Measurements from ENCODE around the gene PPP1R11. TPM values are rescaled to one million over a fixed set of nuclear protein-coding genes. Genes with fewer than 3 reads are reported as not detected.

PPP1R11 gene
- total and polyA plus RNA-seq, 2 of the 13 experiments (the other 11 are each of a cell fraction or from before 2014, with no cell fraction given): 32.1 to 58.9 TPM

DNA sequence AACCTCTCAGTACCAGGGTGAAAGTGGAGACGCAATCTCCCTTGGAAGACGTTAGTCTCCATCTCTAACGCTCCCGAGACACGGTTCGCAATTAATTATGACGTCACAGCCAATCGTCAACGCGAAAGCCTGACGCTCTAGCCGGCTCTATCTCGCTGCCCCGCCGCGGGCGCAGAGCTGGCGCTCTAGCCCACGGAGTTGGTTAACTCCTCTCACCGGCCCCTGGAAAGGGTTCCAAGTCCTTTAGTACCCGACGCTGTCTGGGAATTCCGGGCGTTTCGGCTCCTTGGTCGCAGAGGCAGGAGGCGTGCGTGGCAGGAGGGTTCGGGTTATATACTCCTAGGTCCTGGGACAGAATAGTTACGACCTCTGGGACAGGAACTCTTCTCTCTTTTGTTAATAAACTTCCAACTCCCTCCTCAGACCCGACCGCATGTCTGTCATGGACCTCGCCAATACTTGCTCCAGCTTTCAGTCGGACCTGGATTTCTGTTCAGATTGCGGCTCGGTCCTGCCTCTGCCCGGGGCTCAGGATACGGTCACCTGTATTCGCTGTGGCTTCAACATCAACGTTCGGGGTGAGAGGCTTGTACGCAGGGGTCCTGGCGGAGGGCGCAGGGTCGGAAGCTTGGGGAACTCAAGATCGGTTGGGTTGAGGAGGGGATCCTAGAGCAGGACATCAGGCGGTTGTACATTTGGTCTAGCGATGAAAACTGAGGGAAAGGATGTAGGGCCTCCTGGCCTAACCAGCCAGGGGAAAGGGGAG is 5.7 kb upstream of the PPP1R11 start, which contains the start of gene POLR1H (continued):
- TF ChIP-seq, protein P1, sequence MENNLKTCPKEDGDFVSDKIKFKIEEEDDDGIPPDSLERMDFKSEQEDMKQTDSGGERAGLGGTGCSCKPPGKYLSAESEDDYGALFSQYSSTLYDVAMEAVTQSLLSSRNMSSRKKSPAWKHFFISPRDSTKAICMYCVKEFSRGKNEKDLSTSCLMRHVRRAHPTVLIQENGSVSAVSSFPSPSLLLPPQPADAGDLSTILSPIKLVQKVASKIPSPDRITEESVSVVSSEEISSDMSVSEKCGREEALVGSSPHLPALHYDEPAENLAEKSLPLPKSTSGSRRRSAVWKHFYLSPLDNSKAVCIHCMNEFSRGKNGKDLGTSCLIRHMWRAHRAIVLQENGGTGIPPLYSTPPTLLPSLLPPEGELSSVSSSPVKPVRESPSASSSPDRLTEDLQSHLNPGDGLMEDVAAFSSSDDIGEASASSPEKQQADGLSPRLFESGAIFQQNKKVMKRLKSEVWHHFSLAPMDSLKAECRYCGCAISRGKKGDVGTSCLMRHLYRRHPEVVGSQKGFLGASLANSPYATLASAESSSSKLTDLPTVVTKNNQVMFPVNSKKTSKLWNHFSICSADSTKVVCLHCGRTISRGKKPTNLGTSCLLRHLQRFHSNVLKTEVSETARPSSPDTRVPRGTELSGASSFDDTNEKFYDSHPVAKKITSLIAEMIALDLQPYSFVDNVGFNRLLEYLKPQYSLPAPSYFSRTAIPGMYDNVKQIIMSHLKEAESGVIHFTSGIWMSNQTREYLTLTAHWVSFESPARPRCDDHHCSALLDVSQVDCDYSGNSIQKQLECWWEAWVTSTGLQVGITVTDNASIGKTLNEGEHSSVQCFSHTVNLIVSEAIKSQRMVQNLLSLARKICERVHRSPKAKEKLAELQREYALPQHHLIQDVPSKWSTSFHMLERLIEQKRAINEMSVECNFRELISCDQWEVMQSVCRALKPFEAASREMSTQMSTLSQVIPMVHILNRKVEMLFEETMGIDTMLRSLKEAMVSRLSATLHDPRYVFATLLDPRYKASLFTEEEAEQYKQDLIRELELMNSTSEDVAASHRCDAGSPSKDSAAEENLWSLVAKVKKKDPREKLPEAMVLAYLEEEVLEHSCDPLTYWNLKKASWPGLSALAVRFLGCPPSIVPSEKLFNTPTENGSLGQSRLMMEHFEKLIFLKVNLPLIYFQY (CRISPR knock-in tag; IDR thresholded peaks at IDR 0.05; ENCODE audit: borderline replicate concordance): peak; percentile 66; the same call in 1 of the 2 replicates
- TF ChIP-seq EHMT2 (IDR thresholded peaks at IDR 0.05; ENCODE audit: borderline replicate concordance, low read depth, low read length): no peak
- peak; percentile 93 for TF ChIP-seq DR1 (CRISPR knock-in tag; IDR thresholded peaks at IDR 0.05)
- TF ChIP-seq CBX5 (CRISPR knock-in tag; IDR thresholded peaks at IDR 0.05; ENCODE audit: borderline replicate concordance): peak; percentile 97
- TF ChIP-seq RCOR2 (CRISPR knock-in tag; IDR thresholded peaks at IDR 0.05): peak; percentile 58; the same call in 1 of the 2 replicates
- TF ChIP-seq RFXANK (CRISPR knock-in tag; IDR thresholded peaks at IDR 0.05): peak; percentile 87; the same call in 1 of the 2 replicates
- 0 out of 2 replicates have a peak, but pooled peaks have one; percentile 24 for TF ChIP-seq ZNF660 (CRISPR knock-in tag; IDR thresholded peaks at IDR 0.05; ENCODE audit: borderline replicate concordance, low read depth)
- peak; percentile 67; the same call in 1 of the 2 replicates for TF ChIP-seq LBX2 (CRISPR knock-in tag; IDR thresholded peaks at IDR 0.05; ENCODE audit: borderline replicate concordance)
- TF ChIP-seq GATA4 (IDR thresholded peaks at IDR 0.05; ENCODE audit: borderline replicate concordance, low read depth): peak; percentile 64; the same call in 1 of the 2 replicates
- peak; percentile 91; the same call in 1 of the 2 replicates for TF ChIP-seq ZKSCAN8 (CRISPR knock-in tag; IDR thresholded peaks at IDR 0.05; ENCODE audit: borderline replicate concordance)
- TF ChIP-seq E2F5 (CRISPR knock-in tag; conservative IDR thresholded peaks at IDR 0.05): peak; percentile 68; the same call in 1 of the 2 replicates
- TF ChIP-seq, protein P2, sequence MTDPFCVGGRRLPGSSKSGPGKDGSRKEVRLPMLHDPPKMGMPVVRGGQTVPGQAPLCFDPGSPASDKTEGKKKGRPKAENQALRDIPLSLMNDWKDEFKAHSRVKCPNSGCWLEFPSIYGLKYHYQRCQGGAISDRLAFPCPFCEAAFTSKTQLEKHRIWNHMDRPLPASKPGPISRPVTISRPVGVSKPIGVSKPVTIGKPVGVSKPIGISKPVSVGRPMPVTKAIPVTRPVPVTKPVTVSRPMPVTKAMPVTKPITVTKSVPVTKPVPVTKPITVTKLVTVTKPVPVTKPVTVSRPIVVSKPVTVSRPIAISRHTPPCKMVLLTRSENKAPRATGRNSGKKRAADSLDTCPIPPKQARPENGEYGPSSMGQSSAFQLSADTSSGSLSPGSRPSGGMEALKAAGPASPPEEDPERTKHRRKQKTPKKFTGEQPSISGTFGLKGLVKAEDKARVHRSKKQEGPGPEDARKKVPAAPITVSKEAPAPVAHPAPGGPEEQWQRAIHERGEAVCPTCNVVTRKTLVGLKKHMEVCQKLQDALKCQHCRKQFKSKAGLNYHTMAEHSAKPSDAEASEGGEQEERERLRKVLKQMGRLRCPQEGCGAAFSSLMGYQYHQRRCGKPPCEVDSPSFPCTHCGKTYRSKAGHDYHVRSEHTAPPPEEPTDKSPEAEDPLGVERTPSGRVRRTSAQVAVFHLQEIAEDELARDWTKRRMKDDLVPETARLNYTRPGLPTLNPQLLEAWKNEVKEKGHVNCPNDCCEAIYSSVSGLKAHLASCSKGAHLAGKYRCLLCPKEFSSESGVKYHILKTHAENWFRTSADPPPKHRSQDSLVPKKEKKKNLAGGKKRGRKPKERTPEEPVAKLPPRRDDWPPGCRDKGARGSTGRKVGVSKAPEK (CRISPR knock-in tag; IDR thresholded peaks at IDR 0.05; ENCODE audit: borderline replicate concordance): no peak
- TF ChIP-seq, protein P3, sequence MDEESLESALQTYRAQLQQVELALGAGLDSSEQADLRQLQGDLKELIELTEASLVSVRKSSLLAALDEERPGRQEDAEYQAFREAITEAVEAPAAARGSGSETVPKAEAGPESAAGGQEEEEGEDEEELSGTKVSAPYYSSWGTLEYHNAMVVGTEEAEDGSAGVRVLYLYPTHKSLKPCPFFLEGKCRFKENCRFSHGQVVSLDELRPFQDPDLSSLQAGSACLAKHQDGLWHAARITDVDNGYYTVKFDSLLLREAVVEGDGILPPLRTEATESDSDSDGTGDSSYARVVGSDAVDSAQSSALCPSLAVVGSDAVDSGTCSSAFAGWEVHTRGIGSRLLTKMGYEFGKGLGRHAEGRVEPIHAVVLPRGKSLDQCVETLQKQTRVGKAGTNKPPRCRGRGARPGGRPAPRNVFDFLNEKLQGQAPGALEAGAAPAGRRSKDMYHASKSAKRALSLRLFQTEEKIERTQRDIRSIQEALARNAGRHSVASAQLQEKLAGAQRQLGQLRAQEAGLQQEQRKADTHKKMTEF (CRISPR knock-in tag; IDR thresholded peaks at IDR 0.05): peak; percentile 99
- TF ChIP-seq ARNT (IDR thresholded peaks at IDR 0.05): no peak
- TF ChIP-seq PBX3 (CRISPR knock-in tag; IDR thresholded peaks at IDR 0.05; ENCODE audit: borderline replicate concordance): peak; percentile 77; the same call in 1 of the 2 replicates
- TF ChIP-seq SKI (IDR thresholded peaks at IDR 0.05; ENCODE audit: partially characterized antibody): peak; percentile 91
